Ureter (tissue), 1 donor: ENCODE measurements around the gene ELL. TPM values are rescaled to one million over a fixed set of nuclear protein-coding genes. Genes with fewer than 3 reads are reported as not detected.
"Not testable (repeated sequence)": the region's sequence is repeated elsewhere in the genome, so short reads cannot be mapped to it uniquely, and the experiment has no call there.

Experiments used
- DNase-seq: peaks from one replicate; pipeline ENCODE4 v3.0.0-alpha.2; 2020; ENCODE audit warnings: low spot score
- total RNA-seq: library from RNA; stranded (reverse); gene quantifications from one replicate; pipeline ENCODE4 v1.2.4, GENCODE V29; 2023
- donor health status: DM: yes; HTN: yes; CAD: no.

The ELL gene
- total RNA-seq: 29.2 TPM

DNA sequence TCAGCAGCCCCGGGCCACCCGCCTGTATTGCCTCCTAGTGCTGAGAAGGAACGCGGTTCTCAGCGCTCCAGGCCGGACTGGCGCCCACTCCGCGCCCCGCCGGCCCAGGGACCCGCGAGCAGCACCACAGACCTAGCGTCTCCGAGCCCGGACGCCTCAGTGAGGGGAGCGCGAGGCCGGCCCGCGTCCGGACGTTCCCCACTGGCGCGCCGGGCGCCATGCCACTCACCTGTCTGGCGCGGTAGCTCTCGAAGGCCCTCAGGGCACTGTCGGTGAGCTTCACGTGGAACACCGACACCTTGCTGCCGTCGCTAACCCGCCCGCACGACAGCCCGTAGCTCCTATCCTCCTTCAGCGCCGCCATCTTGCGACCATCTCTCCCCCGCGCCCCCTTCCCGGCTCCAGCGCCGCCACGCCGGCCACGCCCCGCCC lies at the start of gene ELL:
Gene ELL, minus strand, starts transcription at position 379 of the 432 bp plus-strand sequence. Its CDS starts 15 bp downstream, at position 364.
- DNase-seq: no peak

DNA sequence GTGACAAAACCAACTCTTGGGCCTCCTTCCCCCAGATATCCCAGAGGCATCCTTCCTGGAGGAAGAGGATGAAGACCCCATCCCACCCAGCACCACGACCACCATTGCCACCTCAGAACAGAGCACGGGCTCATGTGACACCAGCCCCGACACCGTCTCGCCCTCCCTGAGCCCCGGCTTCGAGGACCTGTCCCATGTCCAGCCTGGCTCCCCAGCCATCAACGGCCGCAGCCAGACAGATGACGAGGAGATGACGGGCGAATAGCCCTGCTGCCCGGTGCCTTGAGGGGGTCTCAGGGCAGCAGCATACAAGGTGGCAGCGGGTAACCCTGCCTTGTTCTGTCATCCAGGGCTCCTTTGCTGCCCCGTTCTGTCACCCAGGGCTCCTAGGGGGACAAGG lies 46.5 kb upstream of the ELL start:
- no peak for DNase-seq

- no peak for DNase-seq
Observed at GRCh38 chr19:18566953-18567352, 45.1 kb upstream of the ELL start.

DNA sequence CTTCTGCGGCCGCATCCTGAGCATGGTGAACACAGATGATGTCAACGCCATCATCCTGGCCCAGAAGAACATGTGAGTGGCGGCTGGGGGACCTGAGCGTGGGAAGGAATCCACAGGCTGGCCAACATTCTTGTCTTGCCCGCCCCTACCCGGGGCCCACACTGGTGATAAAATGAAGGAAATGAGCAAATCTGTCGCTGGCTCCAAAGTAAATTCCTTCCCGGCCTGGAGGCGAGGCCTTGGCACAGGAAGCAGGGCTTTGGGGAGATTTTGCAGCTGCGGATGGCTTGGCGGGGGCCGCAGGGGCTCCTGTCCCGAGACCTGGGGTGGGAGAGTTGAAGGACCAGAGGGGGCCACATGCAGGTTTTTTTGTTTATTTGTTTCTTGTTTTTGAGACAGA lies 40.2 kb upstream of the ELL start:
- DNase-seq: no peak

- DNase-seq: no peak
Observed at GRCh38 chr19:18559685-18560084, 37.8 kb upstream of the ELL start.

DNA sequence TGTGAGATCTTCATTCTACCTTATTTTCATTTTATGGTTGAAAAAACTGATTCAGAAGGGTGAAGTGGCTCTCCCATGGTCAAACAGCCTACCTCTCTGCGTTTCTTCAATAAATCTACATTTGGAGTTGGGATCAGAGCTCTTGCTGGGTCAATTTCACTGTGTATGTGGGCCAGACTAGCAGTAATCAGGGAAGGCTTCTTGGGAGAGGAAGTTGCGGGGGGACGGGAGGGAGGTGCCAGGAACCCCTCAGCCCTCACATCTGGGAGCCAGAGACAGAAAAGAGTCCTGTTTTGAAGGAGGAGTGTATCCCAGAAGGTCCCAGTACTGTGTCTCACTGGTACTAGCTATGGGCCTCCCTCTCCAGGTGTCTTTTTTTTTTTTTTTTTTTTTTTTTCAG lies 36.7 kb upstream of the ELL start:
- DNase-seq: no peak

DNA sequence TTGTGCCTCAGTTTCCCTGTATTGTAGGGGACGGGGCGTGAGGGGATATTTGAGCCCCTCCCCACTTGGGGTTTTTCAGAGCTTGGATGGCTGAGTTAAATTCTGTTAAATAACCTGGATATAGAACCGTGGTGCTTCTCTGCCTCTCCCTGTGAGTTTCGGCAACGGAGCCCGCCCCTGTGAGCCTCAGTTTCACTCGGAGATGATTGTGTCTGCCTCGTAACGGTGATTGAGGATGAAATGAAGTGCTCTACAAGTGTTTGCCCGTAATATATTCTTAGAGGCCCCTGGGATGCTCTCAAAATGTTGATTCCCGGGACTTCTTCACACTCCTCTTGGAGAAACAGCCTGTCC lies 36.3 kb upstream of the ELL start:
- no peak for DNase-seq

- DNase-seq: peak; percentile 98
Observed at GRCh38 chr19:18557411-18558201, 35.7 kb upstream of the ELL start, which contains the start of gene KXD1. TSS of gene KXD1 (plus strand) at chr19:18557870. CDS start at chr19:18562057, 4,187 bp downstream.

- no peak for DNase-seq
Observed at GRCh38 chr19:18551631-18552030, 29.8 kb upstream of the ELL start.

- no peak for DNase-seq
Observed at GRCh38 chr19:18543814-18544475, 22.1 kb upstream of the ELL start.

GRCh38 chr19:18542941-18543813 lies 21.3 kb upstream of the ELL start, which contains the start of gene FKBP8:
TSS of gene FKBP8 (minus strand) at chr19:18543573. CDS start at chr19:18541970, 1,603 bp downstream.
- DNase-seq: peak; percentile 96

GRCh38 chr19:18541992-18542940 lies 20.4 kb upstream of the ELL start:
- DNase-seq: no peak

DNA sequence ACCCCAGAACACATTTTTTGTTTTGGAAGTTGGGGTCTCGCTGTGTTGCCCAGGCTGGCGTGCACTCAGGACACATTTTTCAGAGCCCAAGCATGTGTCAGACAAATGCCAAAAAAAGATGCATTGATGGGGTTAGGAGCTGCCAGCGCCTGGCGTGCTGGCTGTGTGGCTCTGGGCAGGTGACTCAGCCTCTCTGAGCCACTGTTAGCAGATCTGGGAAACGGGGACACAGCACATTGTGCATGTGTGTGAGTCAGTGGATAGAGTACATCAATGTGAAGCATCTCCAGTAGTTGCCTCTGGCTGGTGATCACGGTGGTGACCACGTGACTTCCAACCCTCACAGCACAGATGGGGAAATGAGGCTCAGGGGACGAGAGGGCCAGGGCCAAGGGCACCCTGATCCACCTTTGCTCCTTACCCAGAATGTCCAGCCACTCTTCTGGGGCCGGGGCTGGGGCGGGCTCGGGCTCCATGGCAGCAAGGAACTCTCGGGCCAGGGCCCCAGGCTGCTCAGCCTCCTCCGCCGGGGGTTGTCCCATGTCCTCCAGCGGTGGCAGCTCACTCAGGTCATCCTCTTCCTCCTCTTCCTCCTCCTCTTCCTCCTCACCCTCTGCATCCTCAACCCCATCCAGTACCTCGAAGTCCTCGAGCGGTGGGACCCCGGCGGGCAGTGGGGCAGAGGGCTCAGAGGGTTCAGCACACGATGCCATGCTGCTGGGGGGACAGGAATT lies 19.6 kb upstream of the ELL start:
- no peak for DNase-seq

DNA sequence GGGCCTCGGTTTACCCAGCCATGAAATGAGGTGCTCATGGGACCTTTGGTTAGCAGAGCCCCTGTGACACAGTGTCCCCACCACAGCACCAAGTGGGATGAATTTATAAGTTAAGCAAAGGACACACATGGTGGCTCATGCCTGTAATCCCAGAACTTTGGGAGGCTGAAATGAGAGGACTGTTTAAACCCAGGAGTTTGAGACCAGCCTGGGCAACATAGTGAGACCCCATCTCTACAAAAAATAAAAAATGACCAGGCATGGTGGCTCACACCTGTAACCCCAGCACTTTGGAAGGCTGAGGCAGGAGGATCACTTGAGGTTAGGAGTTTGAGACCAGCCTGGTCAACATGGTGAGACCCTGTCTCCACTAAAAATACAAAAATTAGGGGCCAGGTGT lies 18.3 kb upstream of the ELL start:
- DNase-seq: not testable (repeated sequence)

DNA sequence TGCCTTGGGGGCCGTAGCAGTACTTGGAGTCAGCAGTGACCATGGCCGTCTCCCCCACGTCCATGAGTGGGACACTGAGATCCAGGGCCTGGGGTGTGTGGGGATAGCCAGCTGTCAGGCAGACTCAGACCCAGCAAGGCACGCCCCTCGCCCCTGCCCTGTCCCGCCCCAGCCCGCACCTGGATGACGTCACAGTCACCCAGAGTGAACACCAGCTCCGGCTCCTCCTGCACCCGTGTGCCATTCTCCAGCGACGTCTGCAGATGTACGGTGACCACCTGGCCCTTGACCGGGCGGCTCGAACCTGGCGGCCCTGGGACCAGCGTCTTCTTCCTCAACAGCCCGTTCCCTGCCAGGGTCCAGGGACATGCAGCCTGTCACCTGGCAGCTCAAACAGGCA lies 17.5 kb upstream of the ELL start:
- DNase-seq: no peak

DNA sequence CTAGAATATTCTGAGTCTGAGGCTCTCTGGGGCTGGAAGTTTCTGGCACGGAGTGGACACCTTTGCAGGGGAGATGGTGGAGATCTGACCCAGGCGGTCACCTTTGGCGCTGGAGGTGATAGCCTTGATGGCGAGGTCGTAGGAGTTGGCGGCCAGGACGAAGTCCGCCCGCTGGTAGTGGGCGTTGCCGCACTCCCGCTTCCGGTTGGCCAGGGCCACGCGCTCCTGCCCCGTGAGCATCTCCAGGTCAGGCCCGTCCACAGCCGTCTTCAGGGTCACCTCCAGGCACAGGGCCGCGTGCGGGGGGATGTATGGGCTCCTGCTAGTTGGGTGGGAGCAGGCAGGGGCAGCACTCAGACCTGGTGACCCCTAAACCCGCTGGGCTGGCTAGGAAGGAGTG lies 16.2 kb upstream of the ELL start:
- no peak for DNase-seq

- no peak for DNase-seq
Observed at GRCh38 chr19:18537431-18537830, 15.6 kb upstream of the ELL start.

DNA sequence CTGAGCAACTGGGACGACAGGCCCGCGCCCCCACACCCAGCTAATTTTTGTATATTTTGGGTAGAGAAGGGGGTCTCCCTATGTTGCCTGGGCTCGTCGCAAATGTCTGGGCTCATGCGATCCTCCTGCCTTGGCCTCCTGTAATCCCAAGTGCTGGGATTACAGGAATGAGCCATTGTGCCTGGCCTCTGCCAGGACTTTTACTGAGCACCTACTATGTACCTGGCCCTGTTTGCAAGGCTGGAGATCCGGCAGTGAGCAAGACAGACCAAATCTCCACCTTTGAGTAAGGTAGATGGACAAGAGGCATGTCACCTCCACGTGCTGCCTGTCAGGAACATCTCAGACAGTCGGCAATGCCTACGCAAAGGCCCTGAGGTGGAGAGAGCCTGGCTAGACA lies 14.6 kb upstream of the ELL start:
- no peak for DNase-seq

- DNase-seq: no peak
Observed at GRCh38 chr19:18533058-18533457, 11.2 kb upstream of the ELL start.

DNA sequence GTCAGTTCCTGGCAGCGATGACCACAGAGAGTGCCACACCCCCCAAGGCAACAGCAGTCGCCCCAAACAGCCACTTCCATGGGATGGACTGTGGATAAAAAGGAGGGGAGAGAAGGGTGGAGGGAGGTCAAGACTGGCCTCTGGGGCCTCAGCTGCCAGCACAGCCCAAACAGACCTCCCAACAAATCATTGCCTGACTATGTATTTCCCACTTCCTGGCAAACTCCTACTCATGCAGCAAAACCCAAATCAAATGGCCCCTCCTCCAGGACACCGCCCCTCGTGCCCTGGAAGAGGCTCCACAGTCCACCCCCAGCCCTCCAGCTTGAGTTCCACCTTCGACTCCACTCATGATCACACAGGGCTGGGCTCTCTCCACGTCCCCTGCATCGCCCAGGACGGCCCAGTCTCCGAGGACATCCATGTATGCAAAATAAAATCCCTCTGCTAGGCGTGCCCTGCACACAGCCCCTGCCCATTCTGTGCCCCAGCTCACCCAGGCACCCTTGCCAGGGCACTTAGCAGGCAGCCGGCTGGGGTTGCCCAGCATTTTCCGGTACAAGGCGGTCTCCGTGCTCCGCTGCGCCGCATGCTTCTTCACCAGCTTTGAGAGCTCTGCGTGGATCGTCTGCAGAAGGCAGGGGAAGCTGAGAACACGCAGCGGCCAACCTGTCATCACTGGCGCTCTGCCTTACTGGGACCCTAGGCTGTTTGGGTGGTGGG lies 10.5 kb upstream of the ELL start:
- no peak for DNase-seq
